CD4-positive, alpha-beta T cell treated with Interleukin-17A for 4 hours (primary cell): ENCODE measurements around the gene ZYX.
A peak's percentile ranks its signal among the peaks of the same experiment; 100 is the strongest.

Source experiments
- DNase-seq: peaks from one replicate; pipeline ENCODE4 v3.0.0-alpha.2; 2020; ENCODE audit warnings: mixed read lengths

ZYX gene

DNA sequence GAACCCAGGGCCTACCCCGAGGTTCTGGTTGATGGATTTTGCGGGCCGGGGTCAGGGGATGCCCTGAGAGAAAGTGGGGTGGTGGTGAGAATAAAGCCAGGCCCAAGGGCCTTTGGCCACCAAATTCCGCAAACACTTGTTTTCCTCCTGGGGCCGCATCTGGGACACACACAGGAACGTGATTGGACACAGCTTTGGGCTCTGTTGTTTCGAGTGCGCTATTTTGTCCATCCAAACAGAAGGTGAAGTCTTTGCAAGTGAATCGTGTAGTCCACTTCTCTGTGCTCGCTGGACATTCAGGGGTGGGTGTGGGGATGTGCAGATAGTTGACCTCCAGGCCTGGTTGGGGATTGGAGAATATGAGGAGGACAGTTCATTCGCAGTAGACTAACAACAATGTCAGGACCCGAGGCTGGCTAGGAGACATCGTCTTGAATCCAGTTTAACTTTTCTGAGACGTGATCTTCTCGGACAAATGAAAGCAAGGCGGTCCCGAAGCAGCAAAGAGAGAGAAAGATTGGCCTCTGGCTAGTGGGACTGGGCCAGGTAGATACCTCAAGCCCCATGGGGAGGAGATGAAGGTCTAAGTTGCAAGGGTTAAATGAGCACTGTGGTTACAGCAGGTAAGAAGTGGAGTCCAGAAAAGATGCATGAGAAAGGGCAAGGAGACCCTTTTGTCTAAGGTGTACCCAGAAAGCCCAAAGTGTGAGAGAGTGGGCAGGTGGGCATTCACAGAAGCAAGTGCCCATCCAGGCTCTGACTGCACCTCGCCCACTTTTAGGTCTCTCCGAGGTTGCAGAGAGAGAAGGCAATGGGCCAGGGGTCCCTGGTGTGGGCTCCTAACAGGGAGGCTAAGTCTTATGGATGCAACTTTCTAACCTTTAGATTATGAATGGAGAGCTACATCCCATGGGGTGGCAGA, 17.9 kb upstream of the ZYX start:
- no peak for DNase-seq

DNA sequence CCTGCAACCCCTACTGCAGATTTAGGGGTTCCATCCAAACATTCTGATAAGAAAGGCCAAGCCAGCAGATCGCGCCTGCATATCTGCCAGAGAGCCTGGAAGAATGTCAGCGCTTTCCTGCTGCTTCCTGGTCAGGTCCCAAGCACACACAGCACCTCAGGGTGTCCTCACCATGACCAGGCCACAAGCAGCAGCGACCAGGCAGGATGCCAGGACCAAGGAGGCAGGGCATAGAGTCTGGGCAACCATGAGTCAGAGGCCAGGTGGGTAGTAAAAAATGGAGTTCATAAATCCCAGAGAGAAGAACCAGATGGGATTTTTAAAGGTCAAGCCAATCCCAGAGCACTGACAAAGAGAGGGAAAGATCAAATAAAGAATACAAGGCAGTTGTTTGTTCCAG, 13.2 kb upstream of the ZYX start:
- DNase-seq, result no peak

- no peak for DNase-seq
Observed at GRCh38 chr7:143368387-143368786, 12.8 kb upstream of the ZYX start.

- no peak for DNase-seq
Observed at GRCh38 chr7:143369678-143370651, 11.2 kb upstream of the ZYX start.

- DNase-seq, result peak; percentile 84
Observed at GRCh38 chr7:143372070-143372469, 9.1 kb upstream of the ZYX start.

DNA sequence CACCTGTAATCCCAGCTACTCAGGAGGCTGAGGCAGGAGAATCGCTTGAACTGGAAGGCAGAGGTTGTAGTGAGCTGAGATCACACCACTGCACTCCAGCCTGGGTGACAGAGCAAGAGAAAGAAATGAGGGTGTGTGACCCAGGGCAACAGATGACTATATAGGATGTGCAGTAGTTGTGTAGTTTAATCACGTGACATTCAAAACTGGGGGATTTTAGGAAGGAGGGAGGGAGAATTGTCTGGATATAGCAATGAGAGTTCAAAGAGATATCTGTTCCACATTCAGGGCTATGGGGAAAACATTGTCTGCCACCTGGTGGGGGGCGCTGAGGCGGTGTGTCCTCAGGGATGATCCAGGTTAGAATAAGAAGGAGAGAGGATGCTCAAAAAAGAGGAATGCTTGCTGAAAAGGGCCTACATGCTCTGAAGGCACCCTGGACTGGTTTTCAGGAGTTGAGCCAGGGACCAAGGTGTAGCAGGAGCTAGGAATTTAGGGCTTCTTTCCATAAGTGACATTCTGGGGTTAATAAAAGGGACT, 7.8 kb upstream of the ZYX start:
- no peak for DNase-seq

DNA sequence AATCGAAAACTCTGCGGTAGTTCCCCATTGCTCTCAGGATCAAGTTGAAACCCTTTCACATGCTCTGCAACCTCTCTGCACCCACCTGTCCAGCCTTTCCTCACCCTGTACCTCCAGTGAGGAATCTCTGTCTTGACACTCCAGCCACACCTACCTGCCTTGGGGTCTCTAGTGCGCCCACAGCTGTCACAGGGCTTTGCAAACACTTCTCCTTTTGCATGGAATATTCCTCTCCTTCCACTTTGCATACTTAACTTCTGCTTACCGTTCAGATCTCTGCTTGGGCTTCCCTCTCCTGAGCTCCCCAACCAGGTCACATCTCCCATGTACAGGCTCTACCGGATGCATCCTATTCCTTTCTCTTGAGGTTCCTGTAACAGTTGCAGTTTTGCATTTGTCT, 6.6 kb upstream of the ZYX start:
- no peak for DNase-seq

DNA sequence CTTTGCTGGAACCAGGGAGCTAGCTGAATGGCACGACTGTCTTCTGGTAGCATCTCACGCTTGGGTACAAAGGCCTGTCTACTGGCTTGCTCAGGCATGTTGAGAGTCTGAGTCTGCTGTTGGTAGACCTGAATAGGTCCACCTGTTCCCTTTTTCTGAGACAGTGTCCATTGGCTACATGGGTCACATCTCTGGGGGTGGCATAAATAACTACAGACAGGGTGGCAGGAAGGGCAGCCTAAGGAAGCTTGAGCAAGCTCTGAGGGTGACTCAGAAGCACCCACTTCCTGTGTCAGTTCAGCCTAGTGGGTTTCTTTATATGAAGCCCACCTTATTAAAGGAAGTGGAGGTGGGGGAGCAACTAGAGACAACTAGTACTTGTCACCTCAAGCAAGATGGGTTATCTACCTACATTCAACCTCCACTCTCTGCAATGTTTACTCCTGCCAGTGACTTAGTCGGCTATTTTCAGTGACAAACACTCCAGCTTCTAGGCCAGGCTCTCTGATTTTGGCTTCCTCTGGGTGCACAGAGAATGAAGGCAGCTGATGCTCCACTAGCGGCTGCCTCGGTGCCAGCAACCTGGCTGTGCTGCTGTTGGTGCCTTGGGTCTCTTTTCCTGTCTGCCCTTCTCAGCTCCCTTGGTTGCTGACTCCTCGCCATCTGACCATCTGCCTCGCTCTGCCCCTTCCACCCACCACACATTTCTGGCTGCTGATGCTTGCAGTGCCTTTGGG, 5.7 kb upstream of the ZYX start:
- DNase-seq, result peak; percentile 65

- no peak for DNase-seq
Observed at GRCh38 chr7:143376396-143376795, 4.7 kb upstream of the ZYX start.

GRCh38 chr7:143379611-143380259, 1.4 kb upstream of the ZYX start:
- peak; percentile 31 for DNase-seq

DNA sequence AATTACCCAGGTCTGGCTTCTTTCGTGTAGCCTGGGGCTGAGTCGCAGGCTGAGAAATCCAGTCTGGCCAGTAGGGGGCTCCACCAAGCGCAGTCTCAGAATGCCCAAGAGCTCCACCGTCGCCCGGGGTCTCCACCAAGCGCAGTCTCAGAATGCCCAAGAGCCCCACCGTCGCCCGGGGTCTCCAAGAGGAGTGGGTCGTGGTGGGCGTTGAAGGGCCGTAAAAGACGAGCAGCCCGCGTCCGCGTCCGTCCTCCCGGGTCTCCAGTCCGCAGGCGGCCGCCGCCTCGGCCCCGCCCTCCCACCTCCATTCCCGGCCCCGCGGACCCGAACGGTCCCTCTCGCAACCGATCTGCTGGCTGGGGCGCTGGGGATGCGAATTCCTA, 892 bp upstream of the ZYX start:
- peak; percentile 95 for DNase-seq

- peak; percentile 36 for DNase-seq
Observed at GRCh38 chr7:143381427-143382125, 431 bp downstream of the ZYX start.

GRCh38 chr7:143382126-143382790, 1.1 kb downstream of the ZYX start:
- no peak for DNase-seq

GRCh38 chr7:143382791-143383641, 1.9 kb downstream of the ZYX start:
- no peak for DNase-seq

- DNase-seq, result no peak
Observed at GRCh38 chr7:143383642-143383957, 2.5 kb downstream of the ZYX start.

DNA sequence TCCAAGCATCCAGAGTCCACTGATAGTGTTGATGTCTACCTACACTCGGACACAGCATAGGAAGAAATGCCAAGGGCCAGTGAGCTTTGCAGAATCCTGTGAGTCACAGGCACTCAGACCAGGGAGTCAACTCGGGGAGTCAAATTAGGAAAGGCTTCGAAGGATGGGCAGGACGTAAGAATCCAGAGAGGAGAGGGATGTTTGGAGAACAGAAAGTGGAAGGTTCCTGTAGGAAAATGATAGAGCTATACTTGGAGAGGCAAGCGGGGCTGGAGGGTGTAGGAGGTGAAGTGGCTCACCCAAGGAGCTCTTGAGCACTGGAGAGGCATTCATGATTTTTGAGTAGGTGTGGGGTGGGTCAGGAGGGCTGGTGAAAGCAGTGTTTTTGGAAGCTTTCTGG, 3.0 kb downstream of the ZYX start:
- no peak for DNase-seq

DNA sequence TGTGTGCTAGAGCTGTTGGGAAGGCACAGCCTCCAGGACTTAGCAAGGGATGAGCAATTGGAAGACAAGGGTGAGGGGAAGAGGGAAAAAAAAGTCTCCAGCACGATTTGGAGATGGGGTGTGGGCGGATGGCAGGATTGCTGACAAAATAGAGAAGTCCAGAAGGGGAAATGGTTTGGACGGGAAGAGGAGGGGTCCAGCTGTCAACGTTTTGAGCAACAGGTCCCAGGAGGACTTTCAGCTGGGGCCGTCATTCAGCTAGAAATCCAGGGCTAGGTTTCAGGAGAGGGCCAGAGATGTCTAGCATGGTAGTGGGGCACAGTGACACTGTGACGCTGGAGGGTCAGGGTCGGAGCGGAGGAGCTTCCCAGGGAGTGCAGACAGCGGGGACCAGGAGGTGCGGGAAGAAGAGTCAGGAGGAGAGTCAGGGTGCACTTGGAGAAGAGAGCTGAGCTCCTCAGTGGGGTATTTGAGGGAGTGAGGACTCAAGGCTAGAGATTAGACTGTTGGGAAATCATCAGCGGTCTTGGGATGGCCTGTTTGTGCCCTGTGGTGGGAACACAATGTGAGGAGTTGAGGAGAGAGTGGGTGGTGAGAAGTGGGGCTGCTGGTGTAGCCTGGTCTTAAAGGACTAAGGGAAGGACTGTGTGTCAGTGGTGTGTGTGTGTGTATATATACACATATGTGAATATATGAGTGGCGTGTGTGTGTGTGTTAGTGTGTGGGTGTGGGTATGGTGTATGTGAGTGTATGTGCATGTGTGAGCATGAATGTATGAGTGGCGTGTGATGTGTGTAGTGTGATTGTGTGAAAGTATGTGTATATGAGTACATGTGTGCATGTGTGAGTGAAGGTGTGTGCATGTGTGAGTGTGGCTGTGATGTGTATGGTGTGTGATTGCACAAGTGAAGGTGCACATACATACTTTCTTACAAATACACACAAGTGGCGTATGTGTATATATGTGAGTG, 3.8 kb downstream of the ZYX start:
- DNase-seq, result no peak

DNA sequence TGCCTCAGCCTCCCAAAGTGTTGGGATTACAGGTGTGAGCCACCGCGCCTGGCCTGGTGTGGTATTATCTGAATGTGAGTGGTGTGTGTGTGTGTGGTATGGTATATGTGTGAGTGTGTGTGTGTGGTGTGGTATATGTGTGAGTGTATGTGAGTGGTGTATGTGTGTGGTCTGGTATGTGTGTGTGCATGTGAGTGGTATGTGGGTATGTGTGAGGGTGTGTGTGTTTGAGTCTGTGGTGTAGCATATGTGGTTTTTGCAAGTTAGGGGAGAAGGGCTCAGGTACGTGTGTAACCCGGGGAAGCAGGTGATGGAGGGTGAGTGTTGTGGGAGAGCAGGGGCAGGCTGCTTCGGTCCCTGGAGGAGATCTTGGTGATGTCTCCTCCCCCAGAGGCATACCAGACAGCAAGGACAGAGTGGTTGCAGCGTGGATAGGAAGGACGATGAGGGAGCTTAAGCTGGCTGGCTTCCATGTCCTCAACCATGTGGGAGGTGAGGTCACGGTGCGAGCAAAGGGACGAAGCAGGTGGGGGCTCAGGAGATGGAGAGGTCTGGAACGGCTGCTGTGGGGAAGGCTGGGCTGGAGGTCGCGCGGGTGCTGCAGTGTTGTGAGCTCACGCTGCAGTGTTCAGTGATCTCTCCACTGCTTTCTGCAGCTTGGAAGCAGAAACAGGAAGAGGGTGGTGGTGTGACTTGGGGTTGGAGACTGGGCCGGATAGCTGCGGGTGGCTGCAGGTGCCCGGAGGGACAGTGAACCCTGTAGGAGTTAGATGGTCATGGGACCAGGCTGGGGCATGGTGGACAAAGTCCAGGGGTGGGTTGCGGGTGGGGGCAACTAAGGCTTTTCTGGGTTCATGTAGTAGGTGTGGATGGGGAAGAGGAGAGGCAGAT, 5.0 kb downstream of the ZYX start:
- DNase-seq, result peak; percentile 65
